OCI-LY1 (cell line): ENCODE results near the gene ACSM2A.
"Not testable (repeated sequence)": the region's sequence is repeated elsewhere in the genome, so short reads cannot be mapped to it uniquely, and the experiment has no call there.

Experiments used
- H2AFZ ChIP-seq: fragments of 200-600 bp; sonication (generic), shearing (Covaris generic); 2 replicates; pipeline ENCODE4 v1.6.0; 2014; ENCODE audit warnings: antibody characterized with exemption, mild to moderate bottlenecking, low read length
- H3F3A ChIP-seq: fragments of 200-600 bp; sonication (generic), shearing (Covaris generic); 2 replicates; pipeline ENCODE4 v1.6.0; 2014; ENCODE audit warnings: mild to moderate bottlenecking, antibody characterized with exemption, low read length, moderate library complexity; ENCODE audit not compliant: insufficient read depth
- H3K27ac ChIP-seq: fragments of 200-600 bp; sonication (generic); 2 replicates; pipeline ENCODE4 v1.5.1; 2014; ENCODE audit warnings: low read length, mixed run types, mild to moderate bottlenecking, low read depth; ENCODE audit not compliant: poor library complexity, severe bottlenecking
- H3K27me3 ChIP-seq: fragments of 200-600 bp; sonication (generic); 2 replicates; pipeline ENCODE4 v1.6.0; 2014; ENCODE audit warnings: antibody characterized with exemption, mild to moderate bottlenecking, low read length, moderate library complexity; ENCODE audit not compliant: insufficient read depth
- H3K36me3 ChIP-seq: fragments of 200-600 bp; sonication (generic); 2 replicates; pipeline ENCODE4 v1.6.1; 2014; ENCODE audit warnings: mild to moderate bottlenecking, antibody characterized with exemption, low read length, moderate library complexity, mixed read lengths; ENCODE audit not compliant: insufficient read depth
- H3K4me1 ChIP-seq: fragments of 200-600 bp; sonication (generic); 2 replicates; pipeline ENCODE4 v1.5.1; 2014; ENCODE audit warnings: mild to moderate bottlenecking, low read length, moderate library complexity; ENCODE audit not compliant: insufficient read depth, severe bottlenecking
- H3K4me2 ChIP-seq: fragments of 200-600 bp; sonication (generic), shearing (Covaris generic); 2 replicates; pipeline ENCODE4 v1.6.1; 2014; ENCODE audit warnings: low read length
- H3K4me3 ChIP-seq: fragments of 200-600 bp; sonication (generic); 2 replicates; pipeline ENCODE4 v1.5.1; 2014; ENCODE audit warnings: low read length, low read depth, mild to moderate bottlenecking, mixed read lengths; ENCODE audit not compliant: poor library complexity, severe bottlenecking
- H3K79me2 ChIP-seq: fragments of 200-600 bp; shearing (Covaris generic); 2 replicates; pipeline ENCODE4 v1.6.1; 2016; ENCODE audit warnings: mixed run types, low read length, mixed read lengths; ENCODE audit not compliant: insufficient read depth
- H3K9ac ChIP-seq: fragments of 200-600 bp; sonication (generic), shearing (Covaris generic); 2 replicates; pipeline ENCODE4 v1.6.1; 2014; ENCODE audit warnings: mild to moderate bottlenecking, low read length, mixed read lengths
- H3K9me2 ChIP-seq: fragments of 200-600 bp; sonication (generic), shearing (Covaris generic); 2 replicates; pipeline ENCODE4 v1.6.1; 2014; ENCODE audit warnings: low read depth, mild to moderate bottlenecking, low read length, mixed read lengths
- H3K9me3 ChIP-seq: fragments of 200-600 bp; shearing (Covaris generic); 2 replicates; pipeline ENCODE4 v1.6.1; 2014; ENCODE audit warnings: low read length, mixed read lengths
- H4K20me1 ChIP-seq: fragments of 200-600 bp; sonication (generic), shearing (Covaris generic); 2 replicates; pipeline ENCODE4 v1.6.0; 2016; ENCODE audit warnings: mild to moderate bottlenecking, low read length; ENCODE audit not compliant: insufficient read depth
- EZH2 ChIP-seq: fragments of 200-600 bp; sonication (generic), shearing (Covaris generic); IDR thresholded peaks from 2 replicates; pipeline ENCODE4 v1.8.0; 2017; ENCODE audit warnings: borderline replicate concordance, mixed run types, mild to moderate bottlenecking, antibody characterized with exemption, low read length, moderate library complexity, mixed read lengths
- TF ChIP-seq, protein P1 (sequence below): fragments of 200-600 bp; sonication (generic), shearing (Covaris generic); IDR thresholded peaks from 2 replicates; pipeline ENCODE4 v1.5.1; 2017; ENCODE audit warnings: mild to moderate bottlenecking, antibody characterized with exemption, low read length, moderate library complexity, mixed read lengths

The ACSM2A gene

DNA sequence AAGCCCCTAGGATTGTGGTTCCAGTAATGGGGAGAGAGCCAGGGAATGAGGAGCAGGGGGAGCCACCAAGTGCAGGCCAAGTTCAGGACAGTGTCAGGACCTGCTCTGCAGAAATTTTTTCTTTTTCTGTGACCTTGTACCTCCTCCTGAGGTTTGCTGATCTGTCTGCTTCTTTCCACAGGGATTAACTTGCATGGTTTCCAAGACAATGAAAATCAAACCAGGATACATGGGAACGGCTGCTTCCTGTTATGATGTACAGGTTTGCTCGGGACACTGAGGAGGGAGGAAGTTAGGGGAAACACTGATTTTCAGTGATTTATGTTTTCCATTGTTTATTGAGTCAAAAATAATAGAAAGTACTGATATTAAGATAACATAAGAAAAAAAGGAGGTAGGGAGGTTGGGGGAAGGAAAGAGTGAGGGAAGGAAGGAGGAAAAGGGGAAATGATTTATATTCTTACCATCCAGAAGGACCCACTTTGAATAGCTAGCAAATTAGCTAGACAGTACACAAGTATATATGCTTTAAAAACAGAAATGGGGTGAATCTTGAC is 25.9 kb downstream of the ACSM2A start:
- H3K4me1 ChIP-seq, H3K9me2 ChIP-seq, H3K4me2 ChIP-seq, H3F3A ChIP-seq, H4K20me1 ChIP-seq, H3K36me3 ChIP-seq, H3K27me3 ChIP-seq, H3K79me2 ChIP-seq, H3K9ac ChIP-seq, H3K27ac ChIP-seq, H2AFZ ChIP-seq, H3K4me3 ChIP-seq, H3K9me3 ChIP-seq: not testable (repeated sequence)

- not testable (repeated sequence) for H3K4me1 ChIP-seq, H3K9me2 ChIP-seq, H3F3A ChIP-seq, H3K9ac ChIP-seq, H3K9me3 ChIP-seq, H3K4me3 ChIP-seq, H3K27ac ChIP-seq, H3K4me2 ChIP-seq, H3K27me3 ChIP-seq, H3K36me3 ChIP-seq, H2AFZ ChIP-seq, H3K79me2 ChIP-seq, H4K20me1 ChIP-seq
Measured at GRCh38 chr16:20483989-20484388, 32.7 kb downstream of the ACSM2A start.

- Histone ChIP-seq H3F3A (no peaks in the 10 kb centered on the region), H3K27ac (no peak overlapping the region), H3K9me2 (no peaks in the 10 kb centered on the region), H3K27me3 (no peaks in the 10 kb centered on the region), H3K9ac (no peak overlapping the region), H3K4me2 (no peak overlapping the region), H3K79me2 (no peaks in the 10 kb centered on the region), H3K4me1 (no peaks in the 10 kb centered on the region), H3K4me3 (no peak overlapping the region), H3K36me3 (no peaks in the 10 kb centered on the region), H4K20me1 (no peaks in the 10 kb centered on the region), H3K9me3 (no peaks in the 10 kb centered on the region), H2AFZ (no peak overlapping the region)
- no peak for TF ChIP-seq EZH2
- TF ChIP-seq, protein P1, sequence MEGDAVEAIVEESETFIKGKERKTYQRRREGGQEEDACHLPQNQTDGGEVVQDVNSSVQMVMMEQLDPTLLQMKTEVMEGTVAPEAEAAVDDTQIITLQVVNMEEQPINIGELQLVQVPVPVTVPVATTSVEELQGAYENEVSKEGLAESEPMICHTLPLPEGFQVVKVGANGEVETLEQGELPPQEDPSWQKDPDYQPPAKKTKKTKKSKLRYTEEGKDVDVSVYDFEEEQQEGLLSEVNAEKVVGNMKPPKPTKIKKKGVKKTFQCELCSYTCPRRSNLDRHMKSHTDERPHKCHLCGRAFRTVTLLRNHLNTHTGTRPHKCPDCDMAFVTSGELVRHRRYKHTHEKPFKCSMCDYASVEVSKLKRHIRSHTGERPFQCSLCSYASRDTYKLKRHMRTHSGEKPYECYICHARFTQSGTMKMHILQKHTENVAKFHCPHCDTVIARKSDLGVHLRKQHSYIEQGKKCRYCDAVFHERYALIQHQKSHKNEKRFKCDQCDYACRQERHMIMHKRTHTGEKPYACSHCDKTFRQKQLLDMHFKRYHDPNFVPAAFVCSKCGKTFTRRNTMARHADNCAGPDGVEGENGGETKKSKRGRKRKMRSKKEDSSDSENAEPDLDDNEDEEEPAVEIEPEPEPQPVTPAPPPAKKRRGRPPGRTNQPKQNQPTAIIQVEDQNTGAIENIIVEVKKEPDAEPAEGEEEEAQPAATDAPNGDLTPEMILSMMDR: no peak
Measured at GRCh38 chr16:20484726-20485125, 33.4 kb downstream of the ACSM2A start.

- Histone ChIP-seq H3K9ac (no peak overlapping the region), H3K79me2 (no peaks in the 10 kb centered on the region), H3K9me3 (no peaks in the 10 kb centered on the region), H4K20me1 (no peaks in the 10 kb centered on the region), H3K4me1 (no peaks in the 10 kb centered on the region), H3F3A (no peaks in the 10 kb centered on the region), H3K9me2 (no peaks in the 10 kb centered on the region), H3K4me2 (no peak overlapping the region), H3K36me3 (no peaks in the 10 kb centered on the region), H2AFZ (no peak overlapping the region), H3K27me3 (no peaks in the 10 kb centered on the region), H3K4me3 (no peak overlapping the region), H3K27ac (no peak overlapping the region)
- TF ChIP-seq EZH2: no peak
- TF ChIP-seq, protein P1: no peak
Measured at GRCh38 chr16:20485408-20485807, 34.1 kb downstream of the ACSM2A start.

GRCh38 chr16:20490994-20491393 is 39.7 kb downstream of the ACSM2A start:
- not testable (repeated sequence) for H3K36me3 ChIP-seq, H3K27ac ChIP-seq, H3K4me3 ChIP-seq, H4K20me1 ChIP-seq, H3F3A ChIP-seq, H3K27me3 ChIP-seq, H3K9me3 ChIP-seq, H3K79me2 ChIP-seq, H3K4me1 ChIP-seq, H2AFZ ChIP-seq, H3K4me2 ChIP-seq, H3K9ac ChIP-seq, H3K9me2 ChIP-seq

DNA sequence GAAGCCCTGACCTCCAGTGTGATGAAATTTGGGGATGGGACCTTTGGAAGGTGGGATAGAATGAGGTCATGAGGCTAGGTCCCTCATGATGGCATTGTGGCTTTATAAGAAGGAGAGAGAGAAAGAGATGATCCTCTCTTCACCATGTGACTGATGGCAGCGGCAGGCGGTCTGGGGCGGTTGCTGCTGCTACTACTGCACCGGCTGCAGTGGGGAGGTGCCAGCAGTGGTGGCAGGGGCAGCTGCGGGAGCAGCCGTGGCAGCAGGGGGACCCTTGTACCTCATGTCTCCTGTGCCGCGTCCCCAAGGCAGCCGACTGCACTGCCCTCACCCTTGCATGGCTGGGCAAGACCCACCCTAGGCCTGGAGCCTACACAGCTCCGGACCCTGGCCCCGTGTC is 40.1 kb downstream of the ACSM2A start:
- not testable (repeated sequence) for H3K4me3 ChIP-seq, H3K79me2 ChIP-seq, H3K36me3 ChIP-seq, H3K9me2 ChIP-seq, H3K27me3 ChIP-seq, H3K4me2 ChIP-seq, H3K9me3 ChIP-seq, H3K27ac ChIP-seq, H3K9ac ChIP-seq, H3F3A ChIP-seq, H2AFZ ChIP-seq, H4K20me1 ChIP-seq, H3K4me1 ChIP-seq
